Neural cell (in vitro differentiated cells): ENCODE results near the gene MMP19. TPM values are rescaled to one million over a fixed set of nuclear protein-coding genes. Genes with fewer than 3 reads are reported as not detected.

Source experiments
- H2AFZ ChIP-seq: fragments of 200-600, 300-800 bp; sonication (generic), shearing (Covaris generic); 2 replicates; pipeline ENCODE4 v1.6.0; 2014; ENCODE audit warnings: low read depth, mild to moderate bottlenecking, antibody characterized with exemption, low read length, moderate library complexity
- H3F3A ChIP-seq: fragments of 200-600 bp; shearing (Covaris generic); 2 replicates; pipeline ENCODE4 v1.6.1; 2016; ENCODE audit warnings: mild to moderate bottlenecking, moderate library complexity, mixed read lengths, antibody characterized with exemption, low read length; ENCODE audit not compliant: insufficient read depth, poor library complexity, severe bottlenecking
- H3K27ac ChIP-seq: fragments of 200-600, 300-800 bp; sonication (generic), shearing (Covaris generic); 2 replicates; pipeline ENCODE4 v1.5.1; 2014; ENCODE audit warnings: mild to moderate bottlenecking, low read length, moderate library complexity
- H3K27me3 ChIP-seq: fragments of 300-800, 200-600 bp; sonication (generic), shearing (Covaris generic); 2 replicates; pipeline ENCODE4 v1.6.0; 2014; ENCODE audit warnings: mild to moderate bottlenecking, low read depth, low read length, moderate library complexity; ENCODE audit not compliant: insufficient read depth
- H3K36me3 ChIP-seq: fragments of 300-800, 200-600 bp; sonication (generic), shearing (Covaris generic); 2 replicates; pipeline ENCODE4 v1.5.1; 2014; ENCODE audit warnings: mild to moderate bottlenecking, antibody characterized with exemption, low read length, moderate library complexity; ENCODE audit not compliant: insufficient read depth
- H3K4me2 ChIP-seq: fragments of 300-800, 200-600 bp; sonication (generic), shearing (Covaris generic); 2 replicates; pipeline ENCODE4 v1.6.0; 2014; ENCODE audit warnings: mild to moderate bottlenecking, low read length
- H3K4me3 ChIP-seq: fragments of 300-800, 200-600 bp; sonication (generic), shearing (Covaris generic); 2 replicates; pipeline ENCODE4 v1.5.1; 2014; ENCODE audit warnings: mild to moderate bottlenecking, low read length, moderate library complexity
- H3K79me2 ChIP-seq: fragments of 200-600 bp; shearing (Covaris generic); replicated peaks from 2 replicates; pipeline ENCODE4 v1.6.0; 2014; ENCODE audit warnings: mild to moderate bottlenecking, low read length, moderate library complexity; ENCODE audit not compliant: insufficient read depth
- H3K9ac ChIP-seq: fragments of 300-800, 200-600 bp; sonication (generic), shearing (Covaris generic); 2 replicates; pipeline ENCODE4 v1.6.1; 2016; ENCODE audit warnings: mild to moderate bottlenecking, low read length, mixed read lengths
- H3K9me2 ChIP-seq: fragments of 200-600 bp; shearing (Covaris generic); 2 replicates; pipeline ENCODE4 v1.6.1; 2016; ENCODE audit warnings: mild to moderate bottlenecking, low read length, mixed read lengths; ENCODE audit not compliant: insufficient read depth
- H3K9me3 ChIP-seq: fragments of 200-600, 300-800 bp; sonication (generic), shearing (Covaris generic); 2 replicates; pipeline ENCODE4 v1.6.1; 2016; ENCODE audit warnings: mild to moderate bottlenecking, mixed run types, low read length, moderate library complexity, mixed read lengths
- H4K20me1 ChIP-seq: fragments of 200-600 bp; shearing (Covaris generic); 2 replicates; pipeline ENCODE4 v1.6.1; 2016; ENCODE audit warnings: mild to moderate bottlenecking, mixed run types; ENCODE audit not compliant: insufficient read depth
- EP300 ChIP-seq: fragments of 450-650 bp; conservative IDR thresholded peaks from 2 replicates; pipeline ENCODE4 v1.6.1; 2014; ENCODE audit warnings: antibody characterized with exemption, mild to moderate bottlenecking, moderate library complexity; ENCODE audit not compliant: poor library complexity, severe bottlenecking
- EZH2 ChIP-seq: fragments of 200-600, 300-800 bp; shearing (Covaris generic), sonication (generic); IDR thresholded peaks from 2 replicates; pipeline ENCODE4 v1.6.1; 2014; ENCODE audit warnings: antibody characterized with exemption, low read length, borderline replicate concordance, mild to moderate bottlenecking; ENCODE audit not compliant: insufficient read depth, poor library complexity, severe bottlenecking
- MXI1 ChIP-seq: fragments of 450-650 bp; conservative IDR thresholded peaks from 2 replicates; pipeline ENCODE4 v1.6.1; 2014; ENCODE audit warnings: antibody characterized with exemption, mild to moderate bottlenecking; ENCODE audit not compliant: poor library complexity, severe bottlenecking
- POLR2AphosphoS5 ChIP-seq: IDR thresholded peaks from 2 replicates; pipeline ENCODE4 v1.6.1; 2012
- RAD21 ChIP-seq: fragments of 450-650 bp; conservative IDR thresholded peaks from 2 replicates; pipeline ENCODE4 v1.6.1; 2014; ENCODE audit warnings: antibody characterized with exemption, mild to moderate bottlenecking, moderate library complexity
- REST ChIP-seq: IDR thresholded peaks from 2 replicates; pipeline ENCODE4 v1.6.1; 2012; ENCODE audit warnings: borderline replicate concordance
- SMC3 ChIP-seq: fragments of 450-650 bp; conservative IDR thresholded peaks from 2 replicates; pipeline ENCODE4 v1.6.1; 2014; ENCODE audit warnings: antibody characterized with exemption, mild to moderate bottlenecking, moderate library complexity; ENCODE audit not compliant: poor library complexity
- TAF1 ChIP-seq: IDR thresholded peaks from 2 replicates; pipeline ENCODE4 v1.6.1; 2012; ENCODE audit warnings: low read depth
- polyA minus RNA-seq: library from RNA; depleted of rRNA, polyadenylated mRNA; stranded (reverse); fragments of >200 nt; gene quantifications from 2 replicates; pipeline ENCODE4 v1.2.3, GENCODE V29; 2014
- polyA plus RNA-seq: library from polyadenylated mRNA; depleted of rRNA; stranded (reverse); fragments of >200 nt; gene quantifications from 2 replicates; pipeline ENCODE4 v1.2.3, GENCODE V29; 2014
- TF ChIP-seq, protein P1 (sequence below): fragments of 450-650 bp; IDR thresholded peaks from 2 replicates; pipeline ENCODE4 v1.5.1; 2014; ENCODE audit warnings: antibody characterized with exemption, mild to moderate bottlenecking, moderate library complexity; ENCODE audit not compliant: poor library complexity, severe bottlenecking

The MMP19 gene, protein sequence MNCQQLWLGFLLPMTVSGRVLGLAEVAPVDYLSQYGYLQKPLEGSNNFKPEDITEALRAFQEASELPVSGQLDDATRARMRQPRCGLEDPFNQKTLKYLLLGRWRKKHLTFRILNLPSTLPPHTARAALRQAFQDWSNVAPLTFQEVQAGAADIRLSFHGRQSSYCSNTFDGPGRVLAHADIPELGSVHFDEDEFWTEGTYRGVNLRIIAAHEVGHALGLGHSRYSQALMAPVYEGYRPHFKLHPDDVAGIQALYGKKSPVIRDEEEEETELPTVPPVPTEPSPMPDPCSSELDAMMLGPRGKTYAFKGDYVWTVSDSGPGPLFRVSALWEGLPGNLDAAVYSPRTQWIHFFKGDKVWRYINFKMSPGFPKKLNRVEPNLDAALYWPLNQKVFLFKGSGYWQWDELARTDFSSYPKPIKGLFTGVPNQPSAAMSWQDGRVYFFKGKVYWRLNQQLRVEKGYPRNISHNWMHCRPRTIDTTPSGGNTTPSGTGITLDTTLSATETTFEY
- polyA plus RNA-seq (not detected in 2 replicates), polyA minus RNA-seq (not detected in 2 replicates)

- Histone ChIP-seq H2AFZ (no peak within 1 kb of the TSS), H3K9me2 (no peaks in the 10 kb centered on the region), H3K36me3 (no peaks in the 10 kb centered on the region), H3K9ac (no peak within 1 kb of the TSS), H3K27me3 (no peaks in the 10 kb centered on the region), H3K4me2 (no peak within 1 kb of the TSS), H3K9me3 (no peaks in the 10 kb centered on the region), H4K20me1 (no peaks in the 10 kb centered on the region), H3K79me2 (no peaks in the 10 kb centered on the region), H3F3A (no peaks in the 10 kb centered on the region), H3K4me3 (no peak within 1 kb of the TSS), H3K27ac (no peak within 1 kb of the TSS)
- TF ChIP-seq, protein P1, sequence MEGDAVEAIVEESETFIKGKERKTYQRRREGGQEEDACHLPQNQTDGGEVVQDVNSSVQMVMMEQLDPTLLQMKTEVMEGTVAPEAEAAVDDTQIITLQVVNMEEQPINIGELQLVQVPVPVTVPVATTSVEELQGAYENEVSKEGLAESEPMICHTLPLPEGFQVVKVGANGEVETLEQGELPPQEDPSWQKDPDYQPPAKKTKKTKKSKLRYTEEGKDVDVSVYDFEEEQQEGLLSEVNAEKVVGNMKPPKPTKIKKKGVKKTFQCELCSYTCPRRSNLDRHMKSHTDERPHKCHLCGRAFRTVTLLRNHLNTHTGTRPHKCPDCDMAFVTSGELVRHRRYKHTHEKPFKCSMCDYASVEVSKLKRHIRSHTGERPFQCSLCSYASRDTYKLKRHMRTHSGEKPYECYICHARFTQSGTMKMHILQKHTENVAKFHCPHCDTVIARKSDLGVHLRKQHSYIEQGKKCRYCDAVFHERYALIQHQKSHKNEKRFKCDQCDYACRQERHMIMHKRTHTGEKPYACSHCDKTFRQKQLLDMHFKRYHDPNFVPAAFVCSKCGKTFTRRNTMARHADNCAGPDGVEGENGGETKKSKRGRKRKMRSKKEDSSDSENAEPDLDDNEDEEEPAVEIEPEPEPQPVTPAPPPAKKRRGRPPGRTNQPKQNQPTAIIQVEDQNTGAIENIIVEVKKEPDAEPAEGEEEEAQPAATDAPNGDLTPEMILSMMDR: no peak
- no peak for TF ChIP-seq EP300
- no peak for TF ChIP-seq SMC3
- no peak for TF ChIP-seq RAD21
- TF ChIP-seq POLR2AphosphoS5: no peak
- TF ChIP-seq MXI1: no peak
- TF ChIP-seq REST: no peak
- no peak for TF ChIP-seq EZH2
- TF ChIP-seq TAF1: no peak
Observed at GRCh38 chr12:55842681-55843429, at the start of gene MMP19. MMP19 (minus strand) TSS chr12:55842936; CDS start chr12:55842830, 106 bp downstream.

DNA sequence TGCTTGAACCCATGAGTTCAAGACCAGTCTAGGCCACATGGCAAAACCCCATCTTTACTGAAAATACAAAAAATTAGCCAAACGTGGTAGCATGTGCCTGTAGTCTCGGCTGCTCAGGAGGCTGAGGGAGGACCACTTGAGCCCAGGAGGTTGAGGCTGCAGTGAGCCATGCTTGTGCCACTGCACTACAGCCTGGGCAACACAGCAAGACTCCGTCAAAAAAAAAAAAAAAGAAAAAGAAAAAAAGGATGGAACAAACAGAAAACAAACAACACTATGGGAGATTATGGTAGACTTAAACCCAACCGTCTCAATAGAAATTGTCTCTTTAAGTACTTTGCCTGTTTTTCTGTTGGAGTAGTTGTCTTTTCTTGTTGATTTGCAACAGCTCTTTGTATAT is 48.6 kb upstream of the MMP19 start:
- Histone ChIP-seq H3K9me3 (no peaks in the 10 kb centered on the region), H2AFZ (no peak overlapping the region), H3K27ac (no peak overlapping the region), H3K4me3 (no peak overlapping the region), H3K4me2 (no peak overlapping the region), H3F3A (no peaks in the 10 kb centered on the region), H3K79me2 (no peaks in the 10 kb centered on the region), H3K9me2 (no peaks in the 10 kb centered on the region), H4K20me1 (no peaks in the 10 kb centered on the region), H3K27me3 (no peaks in the 10 kb centered on the region), H3K9ac (no peak overlapping the region), H3K36me3 (no peaks in the 10 kb centered on the region)
- TF ChIP-seq MXI1 (no peak), REST (no peak), EP300 (no peak), RAD21 (no peak), SMC3 (no peak), POLR2AphosphoS5 (no peak), TAF1 (no peak), EZH2 (no peak)
- TF ChIP-seq, protein P1: no peak
